ENCODE measurements around the gene BBOX1.

- TF ChIP-seq POLR2AphosphoS5 (IDR thresholded peaks at IDR 0.05) (no peak), POLR2A (IDR thresholded peaks at IDR 0.05) (no peak), CTCF (IDR thresholded peaks at IDR 0.05) (no peak), EP300 (IDR thresholded peaks at IDR 0.05) (no peak)
These were observed 705 bp downstream of the BBOX1 start for GRCh38 chr11:27041141-27041899.

Data from suprapubic skin (tissue), 4 donors.